Ectodermal cell (in vitro differentiated cells): ENCODE results near the gene XPO6.

Experiments
- H3K27ac ChIP-seq: 2 replicates; pipeline ENCODE4 v1.7.0; 2013; ENCODE audit warnings: mild to moderate bottlenecking, low read depth, low read length; ENCODE audit not compliant: insufficient read depth, poor library complexity, severe bottlenecking
- H3K27me3 ChIP-seq: 2 replicates; pipeline ENCODE4 v1.7.0; 2013; ENCODE audit warnings: mild to moderate bottlenecking, low read length; ENCODE audit not compliant: insufficient read depth, control insufficient read depth, poor library complexity, severe bottlenecking
- H3K36me3 ChIP-seq: one replicate; pipeline ENCODE4 v1.7.0; 2013; ENCODE audit warnings: low read length; ENCODE audit not compliant: control insufficient read depth, insufficient read depth
- H3K4me1 ChIP-seq: one replicate; pipeline ENCODE4 v1.7.0; 2013; ENCODE audit warnings: low read length; ENCODE audit not compliant: control insufficient read depth, insufficient read depth
- H3K4me3 ChIP-seq: 2 replicates; pipeline ENCODE4 v1.7.0; 2013; ENCODE audit warnings: low read depth, low read length, control low read depth; ENCODE audit not compliant: insufficient read depth
- H3K9me3 ChIP-seq: 2 replicates; pipeline ENCODE4 v1.7.0; 2013; ENCODE audit warnings: mild to moderate bottlenecking, low read length, moderate library complexity; ENCODE audit not compliant: control insufficient read depth
- WGBS, 2 experiments: methylation state at CpG; one replicate each; pipeline ENCODE4 v1.1.7; 2013; ENCODE audit warnings: missing lambda C conversion rate in 2 of 2; 5-methylcytosine and 5-hydroxymethylcytosine counted together

The XPO6 gene

GRCh38 chr16:28200661-28201060 is 11.1 kb downstream of the XPO6 start:
- H3K9me3 ChIP-seq, result no peaks in the 10 kb centered on the region
- no peaks in the 10 kb centered on the region for H3K27me3 ChIP-seq
- no peaks in the 10 kb centered on the region for H3K4me1 ChIP-seq
- WGBS, 2 experiments, result 95 to 96% methylated on average over 5 of the region's 5 CpGs
- H3K36me3 ChIP-seq, result no peaks in the 10 kb centered on the region
- H3K4me3 ChIP-seq, result no peak overlapping the region
- H3K27ac ChIP-seq, result no peak overlapping the region

- Histone ChIP-seq H3K4me1 (no peaks in the 10 kb centered on the region), H3K27me3 (no peaks in the 10 kb centered on the region), H3K9me3 (no peaks in the 10 kb centered on the region), H3K27ac (no peak overlapping the region), H3K36me3 (no peaks in the 10 kb centered on the region), H3K4me3 (no peak overlapping the region)
- WGBS, 2 experiments, result 90 to 96% methylated on average over 5 of the region's 5 CpGs
Observed at GRCh38 chr16:28196387-28196987, 15.3 kb downstream of the XPO6 start.

- H3K4me3 ChIP-seq, result no peak overlapping the region
- WGBS, 2 experiments, result 96% methylated on average over 2 of the region's 2 CpGs
- H3K4me1 ChIP-seq, result no peaks in the 10 kb centered on the region
- H3K27me3 ChIP-seq, result no peaks in the 10 kb centered on the region
- H3K27ac ChIP-seq, result no peak overlapping the region
- H3K36me3 ChIP-seq, result no peaks in the 10 kb centered on the region
- H3K9me3 ChIP-seq, result no peaks in the 10 kb centered on the region
Observed at GRCh38 chr16:28195859-28196258, 15.9 kb downstream of the XPO6 start.

GRCh38 chr16:28193530-28194423 is 18.0 kb downstream of the XPO6 start:
- 93 to 98% methylated on average over 14 of the region's 14 CpGs for WGBS, 2 experiments
- Histone ChIP-seq H3K9me3 (no peaks in the 10 kb centered on the region), H3K27ac (no peak overlapping the region), H3K4me3 (no peak overlapping the region), H3K27me3 (no peaks in the 10 kb centered on the region), H3K36me3 (no peaks in the 10 kb centered on the region), H3K4me1 (no peaks in the 10 kb centered on the region)

- Histone ChIP-seq H3K27me3 (no peaks in the 10 kb centered on the region), H3K27ac (no peak overlapping the region), H3K4me1 (no peaks in the 10 kb centered on the region), H3K36me3 (no peaks in the 10 kb centered on the region), H3K4me3 (no peak overlapping the region), H3K9me3 (no peaks in the 10 kb centered on the region)
- 93% methylated on average over 9 to 10 of the region's 10 CpGs for WGBS, 2 experiments
Observed at GRCh38 chr16:28192806-28193529, 18.8 kb downstream of the XPO6 start.

GRCh38 chr16:28191364-28191960 is 20.3 kb downstream of the XPO6 start:
- no peak overlapping the region for H3K4me3 ChIP-seq
- WGBS, 2 experiments, result 90 to 96% methylated on average over 3 of the region's 3 CpGs
- no peaks in the 10 kb centered on the region for H3K36me3 ChIP-seq

GRCh38 chr16:28189245-28189644 is 22.5 kb downstream of the XPO6 start:
- Histone ChIP-seq H3K27ac (no peak overlapping the region), H3K4me1 (no peaks in the 10 kb centered on the region), H3K36me3 (peaks cover 3% of the 10 kb centered on the region), H3K9me3 (no peaks in the 10 kb centered on the region), H3K27me3 (no peaks in the 10 kb centered on the region), H3K4me3 (no peak overlapping the region)
- 96 to 100% methylated on average over 3 of the region's 3 CpGs for WGBS, 2 experiments

More at GRCh38 chr16:28191364-28191960, 20.3 kb downstream of the XPO6 start:
- H3K27me3 ChIP-seq, result no peaks in the 10 kb centered on the region
- H3K27ac ChIP-seq, result no peak overlapping the region
- H3K4me1 ChIP-seq, result no peaks in the 10 kb centered on the region
- no peaks in the 10 kb centered on the region for H3K9me3 ChIP-seq

GRCh38 chr16:28188085-28188916 is 23.5 kb downstream of the XPO6 start:
- Histone ChIP-seq H3K36me3 (peaks cover 3% of the 10 kb centered on the region), H3K27me3 (no peaks in the 10 kb centered on the region), H3K27ac (no peak overlapping the region), H3K4me3 (no peak overlapping the region), H3K4me1 (no peaks in the 10 kb centered on the region), H3K9me3 (no peaks in the 10 kb centered on the region)
- 91 to 94% methylated on average over 6 of the region's 6 CpGs for WGBS, 2 experiments

- no peak overlapping the region for H3K4me3 ChIP-seq
- no peaks in the 10 kb centered on the region for H3K27me3 ChIP-seq
- H3K9me3 ChIP-seq, result no peaks in the 10 kb centered on the region
- 98 to 100% methylated on average over 2 of the region's 2 CpGs for whole genome bisulfite sequencing, 2 experiments
- H3K4me1 ChIP-seq, result no peaks in the 10 kb centered on the region
- H3K36me3 ChIP-seq, result peaks cover 3% of the 10 kb centered on the region
- no peak overlapping the region for H3K27ac ChIP-seq
Observed at GRCh38 chr16:28187595-28188004, 24.2 kb downstream of the XPO6 start.
